HepG2 (cell line): ENCODE results near the gene SLC36A2. TPM values are rescaled to one million over a fixed set of nuclear protein-coding genes. Genes with fewer than 3 reads are reported as not detected.

ENCODE experiments used
- ATAC-seq: fragments of 200-7000 bp; cut with Tn5 transposase; 3 replicates; pipeline ENCODE4 v1.9.1; 2020; ENCODE audit warnings: mild to moderate bottlenecking, moderate library complexity
- BruUV-seq: library from RNA; stranded (reverse); fragments of 400-500 nt; replicated peaks from 2 replicates; lab custom pipeline; 2021; lab: Mats Ljungman, UMichigan
- CTCF ChIA-PET: fragments of 300-600 bp; formaldehyde crosslinking; extraction: SDS; loops from one replicate; lab custom pipeline; 2021; ENCODE audit warnings: low total read pairs, inconsistent platforms, low intra/inter-chr PET ratio; lab: Yijun Ruan, JAX
- POLR2A ChIA-PET: fragments of 350-600 bp; sonication (Branson Sonifier 250); formaldehyde crosslinking; loops from one replicate; lab custom pipeline; 2020; ENCODE audit warnings: antibody characterized with exemption, inconsistent platforms; lab: Yijun Ruan, JAX
- DNase-seq: peaks from one replicate; pipeline ENCODE4 v3.0.0-alpha.2; 2015; ENCODE audit warnings: low spot score
- FAIRE-seq: peaks from 3 replicates; lab custom pipeline; 2011; peaks lifted over from hg19 to GRCh38; lab: Jason Lieb, UNC
- H2AFZ ChIP-seq: one replicate; pipeline ENCODE4 v1.6.1; 2011; ENCODE audit warnings: low read length, inconsistent platforms
- H3K27ac ChIP-seq: fragments of 300-600 bp; 3 replicates; pipeline ENCODE4 v1.8.0; 2011; ENCODE audit warnings: mixed run types, mild to moderate bottlenecking, mixed read lengths, low read length, inconsistent platforms; ENCODE audit not compliant: insufficient read depth; ENCODE audit errors: extremely low read length
- H3K27me3 ChIP-seq, 2 experiments: fragments of 200-600 bp in 1 of 2; 2 replicates in 1 of 2; 3 replicates in 1 of 2; pipeline versions ENCODE4 v1.6.0 to v1.8.0; 2011; ENCODE audit warnings: low read length in 2 of 2, mild to moderate bottlenecking in 2 of 2, moderate library complexity in 2 of 2, inconsistent platforms in 1 of 2; ENCODE audit not compliant: insufficient read depth in 2 of 2, control insufficient read depth in 1 of 2
- H3K36me3 ChIP-seq, 2 experiments: fragments of 200-600 bp in 1 of 2; replicated peaks in 1 of 2; 2 replicates in 1 of 2; 3 replicates in 1 of 2; pipeline versions ENCODE4 v1.5.1 to v1.8.0; 2011; ENCODE audit warnings: low read length in 2 of 2, inconsistent platforms in 1 of 2; ENCODE audit not compliant: insufficient read depth in 2 of 2, control insufficient read depth in 1 of 2
- H3K4me1 ChIP-seq: 2 replicates; pipeline ENCODE4 v1.5.1; 2012; ENCODE audit warnings: low read length, inconsistent platforms; ENCODE audit not compliant: insufficient read depth
- H3K4me2 ChIP-seq: 2 replicates; pipeline ENCODE4 v1.6.0; 2011; ENCODE audit warnings: low read depth, low read length, inconsistent platforms
- H3K4me3 ChIP-seq, 3 experiments: fragments of 200-600 bp in 1 of 3; sonication (generic), shearing (Covaris generic) in 1 of 3; replicated peaks in 1 of 3; 2 replicates each; pipeline ENCODE4 v1.5.1; 2011 to 2016; ENCODE audit warnings: low read length in 3 of 3, inconsistent platforms in 2 of 3, low read depth in 2 of 3, mild to moderate bottlenecking in 2 of 3, control low read depth in 1 of 3, mixed read lengths in 1 of 3; ENCODE audit not compliant: insufficient read depth in 1 of 3
- H3K79me2 ChIP-seq: one replicate; pipeline ENCODE4 v1.6.1; 2011; ENCODE audit warnings: low read length, inconsistent platforms; ENCODE audit not compliant: insufficient read depth
- H3K9ac ChIP-seq: 2 replicates; pipeline ENCODE4 v1.6.0; 2011; ENCODE audit warnings: mild to moderate bottlenecking, low read depth, low read length, inconsistent platforms; ENCODE audit not compliant: insufficient read depth
- H3K9me3 ChIP-seq: 2 replicates; pipeline ENCODE4 v1.5.1; 2012; ENCODE audit warnings: mild to moderate bottlenecking, low read length
- H4K20me1 ChIP-seq: 2 replicates; pipeline ENCODE4 v1.6.0; 2011; ENCODE audit warnings: inconsistent platforms, mild to moderate bottlenecking, low read length, moderate library complexity; ENCODE audit not compliant: insufficient read depth
- CREM ChIP-seq, 2 experiments: sonication (generic) in 1 of 2; formaldehyde crosslinking in 1 of 2; IDR thresholded peaks; 2 replicates each; pipeline versions ENCODE4 v1.4.0 to v1.6.1; 2016 to 2020; ENCODE audit warnings: antibody characterized with exemption in 1 of 2, mild to moderate bottlenecking in 1 of 2, missing genetic modification reagents in 1 of 2
- FOXA1 ChIP-seq, 2 experiments: fragments of 450-650 bp in 1 of 2; sonication (generic) in 1 of 2; formaldehyde crosslinking in 1 of 2; IDR thresholded peaks; 2 replicates each; pipeline versions ENCODE4 v1.4.0 to v1.6.1; 2016 to 2020; ENCODE audit warnings: missing genetic modification reagents in 1 of 2
- FOXC1 ChIP-seq: sonication (generic); formaldehyde crosslinking; IDR thresholded peaks from 2 replicates; pipeline ENCODE4 v1.8.0; 2022; ENCODE audit warnings: mild to moderate bottlenecking, missing genetic modification reagents, borderline replicate concordance
- GZF1 ChIP-seq: sonication (generic); formaldehyde crosslinking; IDR thresholded peaks from 2 replicates; pipeline ENCODE4 v1.5.1; 2020; ENCODE audit warnings: mild to moderate bottlenecking, missing genetic modification reagents
- KLF16 ChIP-seq, 2 experiments: sonication (generic) in 1 of 2; formaldehyde crosslinking in 1 of 2; IDR thresholded peaks; 2 replicates each; pipeline versions ENCODE4 v1.6.1 to v1.8.0; 2016 to 2023; ENCODE audit warnings: missing genetic modification reagents in 2 of 2, missing compliant biosample characterization in 1 of 2
- NR3C1 ChIP-seq: sonication (generic); formaldehyde crosslinking; IDR thresholded peaks from 2 replicates; pipeline ENCODE4 v1.4.0; 2020; ENCODE audit warnings: missing genetic modification reagents
- RELA ChIP-seq: sonication (generic); formaldehyde crosslinking; IDR thresholded peaks from 2 replicates; pipeline ENCODE4 v1.4.0; 2020; ENCODE audit warnings: missing genetic modification reagents
- RNF2 ChIP-seq: fragments of 450-650 bp; conservative IDR thresholded peaks from 2 replicates; pipeline ENCODE4 v1.6.1; 2016; ENCODE audit warnings: low read depth
- SMAD3 ChIP-seq: sonication (generic); formaldehyde crosslinking; IDR thresholded peaks from 2 replicates; pipeline ENCODE4 v1.4.0; 2020; ENCODE audit warnings: missing genetic modification reagents
- ZBTB21 ChIP-seq: sonication (generic); formaldehyde crosslinking; IDR thresholded peaks from 2 replicates; pipeline ENCODE4 v1.4.0; 2020; ENCODE audit warnings: missing genetic modification reagents
- ZNF20 ChIP-seq: sonication (generic); formaldehyde crosslinking; IDR thresholded peaks from 2 replicates; pipeline ENCODE4 v1.4.0; 2020; ENCODE audit warnings: mild to moderate bottlenecking, moderate library complexity, missing genetic modification reagents
- ZNF280D ChIP-seq: sonication (generic); formaldehyde crosslinking; IDR thresholded peaks from 2 replicates; pipeline ENCODE4 v1.5.1; 2020; ENCODE audit warnings: mild to moderate bottlenecking, missing genetic modification reagents
- ZNF317 ChIP-seq: sonication (generic); formaldehyde crosslinking; IDR thresholded peaks from 2 replicates; pipeline ENCODE4 v1.5.0; 2020; ENCODE audit warnings: mild to moderate bottlenecking, missing genetic modification reagents
- ZNF431 ChIP-seq: sonication (generic); formaldehyde crosslinking; IDR thresholded peaks from 2 replicates; pipeline ENCODE4 v1.9.0; 2022; ENCODE audit warnings: missing genetic modification reagents, low read depth, mild to moderate bottlenecking, borderline replicate concordance
- ZNF552 ChIP-seq: sonication (generic); formaldehyde crosslinking; IDR thresholded peaks from 2 replicates; pipeline ENCODE4 v1.9.0; 2022; ENCODE audit warnings: missing genetic modification reagents, mild to moderate bottlenecking, borderline replicate concordance
- ZNF782 ChIP-seq: sonication (generic); formaldehyde crosslinking; IDR thresholded peaks from 2 replicates; pipeline ENCODE4 v1.4.0; 2020; ENCODE audit warnings: missing genetic modification reagents, mild to moderate bottlenecking, borderline replicate concordance
- ZZZ3 ChIP-seq: sonication (generic); formaldehyde crosslinking; IDR thresholded peaks from 2 replicates; pipeline ENCODE4 v1.4.0; 2020; ENCODE audit warnings: missing genetic modification reagents, mild to moderate bottlenecking, borderline replicate concordance
- whole genome bisulfite sequencing: methylation state at CpG from one replicate; pipeline ENCODE4 v1.1.6; 2017; ENCODE audit warnings: low lambda C conversion rate; 5-methylcytosine and 5-hydroxymethylcytosine counted together
- in situ Hi-C: cut with HindIII; loops from 2 replicates; pipeline ENCODE4 v1.10.0; 2017; ENCODE audit warnings: low pct_unique_long_range_greater_than_20kb; ENCODE audit not compliant: extremely low pct_ligation_motif_present
- intact Hi-C: fragments of 100-400 bp; cut with micrococcal nuclease; formaldehyde crosslinking; loops from one replicate; pipeline ENCODE4 v1.10.0; 2022; ENCODE audit not compliant: unreplicated experiment
- polyA plus RNA-seq, 8 experiments: library from polyadenylated mRNA; depleted of rRNA in 3 of 8; stranded (reverse) in 7 of 8; unstranded in 1 of 8; fragments of >200 nt; fragmentation: Illumina TruSeq in 4 of 8; extraction: Trizol in 4 of 8; gene quantifications; 2 replicates each; pipeline versions ENCODE4 v1.2.1 to v1.2.3, GENCODE V29; 2011 to 2016; ENCODE audit warnings: low read depth in 4 of 8, missing spikeins in 1 of 8, mixed read lengths in 1 of 8; ENCODE audit not compliant: insufficient read depth in 1 of 8
- total RNA-seq, 5 experiments: library from RNA; depleted of rRNA; stranded (reverse); fragments of >200 nt; fragmentation: Illumina TruSeq; extraction: Trizol; gene quantifications; 2 replicates each; pipeline ENCODE4 v1.2.3, GENCODE V29; 2016; ENCODE audit warnings: low read depth in 1 of 5
- TF ChIP-seq, protein P1 (sequence below): sonication (generic); formaldehyde crosslinking; IDR thresholded peaks from 2 replicates; pipeline ENCODE4 v1.5.1; 2020; ENCODE audit warnings: missing genetic modification reagents, mild to moderate bottlenecking, borderline replicate concordance

The SLC36A2 gene
- total and polyA plus RNA-seq, 2 of the 13 experiments (the other 11 are each of a cell fraction or from before 2014, with no cell fraction given), result 0.03 TPM; not detected in 1

DNA sequence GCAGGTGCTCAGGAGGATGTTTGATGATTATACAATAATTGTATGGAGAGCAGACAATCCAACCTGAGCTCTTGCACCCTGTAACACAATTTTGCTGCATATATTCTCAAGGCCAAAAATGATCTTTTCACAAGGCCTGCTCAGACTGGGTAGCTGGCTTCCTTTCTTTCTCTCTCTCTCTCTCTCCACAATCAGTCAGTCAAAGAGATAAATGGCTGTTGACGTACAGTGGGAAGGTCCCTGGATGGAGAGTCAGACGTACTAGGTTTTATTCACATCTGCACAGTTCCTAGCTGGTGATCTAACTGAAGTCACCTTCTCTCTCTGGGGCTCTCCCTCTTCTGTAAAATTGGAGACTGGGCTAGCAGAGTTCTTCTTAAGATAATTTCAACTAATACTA is 19.8 kb downstream of the SLC36A2 start (continued):
- TF ChIP-seq, protein P1, sequence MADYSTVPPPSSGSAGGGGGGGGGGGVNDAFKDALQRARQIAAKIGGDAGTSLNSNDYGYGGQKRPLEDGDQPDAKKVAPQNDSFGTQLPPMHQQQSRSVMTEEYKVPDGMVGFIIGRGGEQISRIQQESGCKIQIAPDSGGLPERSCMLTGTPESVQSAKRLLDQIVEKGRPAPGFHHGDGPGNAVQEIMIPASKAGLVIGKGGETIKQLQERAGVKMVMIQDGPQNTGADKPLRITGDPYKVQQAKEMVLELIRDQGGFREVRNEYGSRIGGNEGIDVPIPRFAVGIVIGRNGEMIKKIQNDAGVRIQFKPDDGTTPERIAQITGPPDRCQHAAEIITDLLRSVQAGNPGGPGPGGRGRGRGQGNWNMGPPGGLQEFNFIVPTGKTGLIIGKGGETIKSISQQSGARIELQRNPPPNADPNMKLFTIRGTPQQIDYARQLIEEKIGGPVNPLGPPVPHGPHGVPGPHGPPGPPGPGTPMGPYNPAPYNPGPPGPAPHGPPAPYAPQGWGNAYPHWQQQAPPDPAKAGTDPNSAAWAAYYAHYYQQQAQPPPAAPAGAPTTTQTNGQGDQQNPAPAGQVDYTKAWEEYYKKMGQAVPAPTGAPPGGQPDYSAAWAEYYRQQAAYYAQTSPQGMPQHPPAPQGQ, result no peak
- TF ChIP-seq RNF2 (no peak), ZNF431 (no peak), NR3C1 (CRISPR knock-in tag) (no peak), ZBTB21 (CRISPR knock-in tag) (no peak), ZNF552 (CRISPR knock-in tag) (no peak), ZZZ3 (CRISPR knock-in tag) (no peak), RELA (CRISPR knock-in tag) (no peak), GZF1 (CRISPR knock-in tag) (no peak), FOXC1 (CRISPR knock-in tag) (no peak)

GRCh38 chr5:151326266-151326665 is 21.1 kb downstream of the SLC36A2 start:
- no peak for ATAC-seq
- POLR2A ChIA-PET, result no interaction called here
- 47% methylated on average over 3 of the region's 3 CpGs for WGBS
- no peak for TF ChIP-seq SMAD3 (CRISPR knock-in tag)
- no peak for TF ChIP-seq ZNF317 (CRISPR knock-in tag)
- no peak for TF ChIP-seq ZNF280D (CRISPR knock-in tag)
- no peak for TF ChIP-seq CREM (IDR thresholded peaks at IDR 0.05)
- no peak for TF ChIP-seq CREM (CRISPR knock-in tag; IDR thresholded peaks at IDR 0.05)
- TF ChIP-seq ZNF20 (CRISPR knock-in tag), result no peak
- no peak for TF ChIP-seq FOXA1 (IDR thresholded peaks at IDR 0.05)
- TF ChIP-seq FOXA1 (CRISPR knock-in tag; IDR thresholded peaks at IDR 0.05), result no peak
- TF ChIP-seq KLF16 (CRISPR knock-in tag; IDR thresholded peaks at IDR 0.05), result no peak
- TF ChIP-seq ZNF782 (CRISPR knock-in tag), result no peak

More at GRCh38 chr5:151326266-151326665, 21.1 kb downstream of the SLC36A2 start:
- no peaks in the 10 kb centered on the region for H3K36me3 ChIP-seq
- intact Hi-C loops (no loop called here), in situ Hi-C loops (no loop called here)
- no peak overlapping the region for H3K4me2 ChIP-seq
- H3K9ac ChIP-seq, result no peak overlapping the region
- no TSS peak for BruUV-seq
- no peaks in the 10 kb centered on the region for H3K79me2 ChIP-seq
- H4K20me1 ChIP-seq, result no peaks in the 10 kb centered on the region
- no peaks in the 10 kb centered on the region for H3K9me3 ChIP-seq
- no peak for DNase-seq
- FAIRE-seq, result no peak
- H3K4me1 ChIP-seq, result no peaks in the 10 kb centered on the region
- CTCF ChIA-PET, result no interaction called here
- H2AFZ ChIP-seq, result no peak overlapping the region
- no peak overlapping the region for H3K4me3 ChIP-seq
- no peak overlapping the region for H3K27ac ChIP-seq
- H3K27me3 ChIP-seq, result peaks cover 0 to 8% of the 10 kb centered on the region in 2 experiments; a peak in 1 of 5 replicates
